ENCODE results near the gene BCL11A.

The BCL11A gene

GRCh38 chr2:60544954-60545560 lies 8.4 kb downstream of the BCL11A start:
- DNase-seq (ENCODE audit: low spot score) = no peak

- DNase-seq (ENCODE audit: low spot score) = no peak
Observed at GRCh38 chr2:60544062-60544461, 9.4 kb downstream of the BCL11A start.

GRCh38 chr2:60541056-60541651 lies 12.3 kb downstream of the BCL11A start:
- DNase-seq (ENCODE audit: low spot score) = no peak

GRCh38 chr2:60540074-60540473 lies 13.4 kb downstream of the BCL11A start:
- no peak for DNase-seq (ENCODE audit: low spot score)

- no peak for DNase-seq (ENCODE audit: low spot score)
Observed at GRCh38 chr2:60539140-60539539, 14.3 kb downstream of the BCL11A start.

- no peak for DNase-seq (ENCODE audit: low spot score)
Observed at GRCh38 chr2:60538101-60538500, 15.4 kb downstream of the BCL11A start.

GRCh38 chr2:60536746-60537145 lies 16.7 kb downstream of the BCL11A start:
- DNase-seq (ENCODE audit: low spot score) = no peak

- no peak for DNase-seq (ENCODE audit: low spot score)
Observed at GRCh38 chr2:60535685-60536312, 17.7 kb downstream of the BCL11A start.

- no peak for DNase-seq (ENCODE audit: low spot score)
Observed at GRCh38 chr2:60534892-60535684, 18.4 kb downstream of the BCL11A start.

- DNase-seq (ENCODE audit: low spot score) = no peak
Observed at GRCh38 chr2:60534052-60534685, 19.3 kb downstream of the BCL11A start.

- no peak for DNase-seq (ENCODE audit: low spot score)
Observed at GRCh38 chr2:60533101-60534051, 20.1 kb downstream of the BCL11A start.

GRCh38 chr2:60532421-60532820 lies 21.0 kb downstream of the BCL11A start:
- no peak for DNase-seq (ENCODE audit: low spot score)

GRCh38 chr2:60531701-60532133 lies 21.7 kb downstream of the BCL11A start:
- no peak for DNase-seq (ENCODE audit: low spot score)

- DNase-seq (ENCODE audit: low spot score) = peak; percentile 81
Observed at GRCh38 chr2:60530660-60531281, 22.7 kb downstream of the BCL11A start.

- no peak for DNase-seq (ENCODE audit: low spot score)
Observed at GRCh38 chr2:60529785-60530627, 23.4 kb downstream of the BCL11A start.

- no peak for DNase-seq (ENCODE audit: low spot score)
Observed at GRCh38 chr2:60529136-60529784, 24.2 kb downstream of the BCL11A start.

- DNase-seq (ENCODE audit: low spot score) = no peak
Observed at GRCh38 chr2:60528281-60529020, 25.0 kb downstream of the BCL11A start.

- DNase-seq (ENCODE audit: low spot score) = no peak
Observed at GRCh38 chr2:60527762-60528161, 25.7 kb downstream of the BCL11A start.

Data from hematopoietic multipotent progenitor cell treated with erythropoietin and hydrocortisone succinate and interleukin-3 and kit ligand, for 17 days (in vitro differentiated cells).